ENCODE data around the gene LRMDA.

The LRMDA gene

GRCh38 chr10:76236356-76236755, 804.9 kb downstream of the LRMDA start:
- H3K4me2 ChIP-seq = no peak overlapping the region
- H3K4me1 ChIP-seq (ENCODE audit: low read depth, poor library complexity, severe bottlenecking) = no peaks in the 10 kb centered on the region
- H3K27ac ChIP-seq = no peak overlapping the region
- no peaks in the 10 kb centered on the region for H4K20me1 ChIP-seq (ENCODE audit: insufficient read depth)
- H2AFZ ChIP-seq (ENCODE audit: low read depth) = no peak overlapping the region
- H3K4me3 ChIP-seq (IDR thresholded peaks at IDR 0.05; ENCODE audit: insufficient read depth, low read depth, low read length) = no peak overlapping the region
- no peak for TF ChIP-seq CTCF (conservative IDR thresholded peaks at IDR 0.05; ENCODE audit: low read depth, low read length)
- no peaks in the 10 kb centered on the region for H3K27me3 ChIP-seq (ENCODE audit: insufficient read depth, low read depth)
- H3K79me2 ChIP-seq (ENCODE audit: insufficient read depth, low read depth) = no peaks in the 10 kb centered on the region
- H3K36me3 ChIP-seq (ENCODE audit: insufficient read depth) = no peaks in the 10 kb centered on the region
- no peak overlapping the region for H3K9ac ChIP-seq

- Histone ChIP-seq H3K4me3 (IDR thresholded peaks at IDR 0.05; ENCODE audit: insufficient read depth, low read depth, low read length) (no peak overlapping the region), H3K27me3 (ENCODE audit: insufficient read depth, low read depth) (no peaks in the 10 kb centered on the region), H3K27ac (no peak overlapping the region), H2AFZ (ENCODE audit: low read depth) (no peak overlapping the region), H3K36me3 (ENCODE audit: insufficient read depth) (no peaks in the 10 kb centered on the region), H3K9ac (no peak overlapping the region), H3K4me1 (ENCODE audit: low read depth, poor library complexity, severe bottlenecking) (no peaks in the 10 kb centered on the region), H4K20me1 (ENCODE audit: insufficient read depth) (no peaks in the 10 kb centered on the region), H3K79me2 (ENCODE audit: insufficient read depth, low read depth) (no peaks in the 10 kb centered on the region), H3K4me2 (no peak overlapping the region)
- TF ChIP-seq CTCF (conservative IDR thresholded peaks at IDR 0.05; ENCODE audit: low read depth, low read length) = no peak
These were observed 811.5 kb downstream of the LRMDA start for GRCh38 chr10:76242956-76243355.

GRCh38 chr10:76244061-76244686, 812.8 kb downstream of the LRMDA start:
- Histone ChIP-seq H3K27ac (no peak overlapping the region), H2AFZ (ENCODE audit: low read depth) (no peak overlapping the region), H3K4me3 (IDR thresholded peaks at IDR 0.05; ENCODE audit: insufficient read depth, low read depth, low read length) (no peak overlapping the region), H3K9ac (no peak overlapping the region), H3K4me1 (ENCODE audit: low read depth, poor library complexity, severe bottlenecking) (no peaks in the 10 kb centered on the region), H3K4me2 (no peak overlapping the region), H3K79me2 (ENCODE audit: insufficient read depth, low read depth) (no peaks in the 10 kb centered on the region), H4K20me1 (ENCODE audit: insufficient read depth) (no peaks in the 10 kb centered on the region), H3K36me3 (ENCODE audit: insufficient read depth) (no peaks in the 10 kb centered on the region), H3K27me3 (ENCODE audit: insufficient read depth, low read depth) (no peaks in the 10 kb centered on the region)
- TF ChIP-seq CTCF (conservative IDR thresholded peaks at IDR 0.05; ENCODE audit: low read depth, low read length) = no peak

GRCh38 chr10:76245951-76246495, 814.6 kb downstream of the LRMDA start:
- no peaks in the 10 kb centered on the region for H3K27me3 ChIP-seq (ENCODE audit: insufficient read depth, low read depth)
- no peak overlapping the region for H2AFZ ChIP-seq (ENCODE audit: low read depth)
- H3K9ac ChIP-seq = no peak overlapping the region
- no peak overlapping the region for H3K4me3 ChIP-seq (IDR thresholded peaks at IDR 0.05; ENCODE audit: insufficient read depth, low read depth, low read length)
- no peak overlapping the region for H3K27ac ChIP-seq
- no peak overlapping the region for H3K4me2 ChIP-seq
- H3K4me1 ChIP-seq (ENCODE audit: low read depth, poor library complexity, severe bottlenecking) = no peaks in the 10 kb centered on the region
- no peaks in the 10 kb centered on the region for H4K20me1 ChIP-seq (ENCODE audit: insufficient read depth)
- TF ChIP-seq CTCF (conservative IDR thresholded peaks at IDR 0.05; ENCODE audit: low read depth, low read length) = no peak
- no peaks in the 10 kb centered on the region for H3K36me3 ChIP-seq (ENCODE audit: insufficient read depth)
- no peaks in the 10 kb centered on the region for H3K79me2 ChIP-seq (ENCODE audit: insufficient read depth, low read depth)
